GM18870 (cell line): ENCODE data around the gene BNC2.

Source experiments
- ATAC-seq: cut with Tn5 transposase; IDR thresholded peaks from one replicate; pipeline ENCODE4 v1.9.1; 2021; ENCODE audit warnings: moderate library complexity; ENCODE audit not compliant: unreplicated experiment

BNC2 gene

DNA sequence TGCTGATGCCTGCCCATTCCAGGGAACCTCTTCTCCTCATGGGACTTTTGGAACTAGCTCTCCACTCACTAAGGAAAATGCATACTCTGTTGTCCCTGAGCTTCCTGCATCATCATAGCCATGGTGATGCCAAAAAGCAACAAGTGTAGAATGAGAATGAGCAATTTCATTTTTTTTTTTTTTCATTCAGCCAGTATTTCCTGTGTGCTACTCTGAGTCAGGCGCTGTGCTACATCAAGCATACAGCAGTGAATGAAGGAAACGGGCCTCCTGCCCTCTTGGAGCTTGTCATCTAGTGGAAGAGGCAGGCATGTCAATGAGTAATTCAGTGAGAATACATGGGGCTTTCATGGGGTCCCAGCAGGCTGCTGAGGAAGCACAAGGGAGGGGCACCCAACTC, 483.1 kb downstream of the BNC2 start:
- no peak for ATAC-seq

- ATAC-seq, result no peak
Measured at GRCh38 chr9:16386827-16387077, 483.7 kb downstream of the BNC2 start.

- ATAC-seq, result no peak
Measured at GRCh38 chr9:16386007-16386826, 484.3 kb downstream of the BNC2 start.

DNA sequence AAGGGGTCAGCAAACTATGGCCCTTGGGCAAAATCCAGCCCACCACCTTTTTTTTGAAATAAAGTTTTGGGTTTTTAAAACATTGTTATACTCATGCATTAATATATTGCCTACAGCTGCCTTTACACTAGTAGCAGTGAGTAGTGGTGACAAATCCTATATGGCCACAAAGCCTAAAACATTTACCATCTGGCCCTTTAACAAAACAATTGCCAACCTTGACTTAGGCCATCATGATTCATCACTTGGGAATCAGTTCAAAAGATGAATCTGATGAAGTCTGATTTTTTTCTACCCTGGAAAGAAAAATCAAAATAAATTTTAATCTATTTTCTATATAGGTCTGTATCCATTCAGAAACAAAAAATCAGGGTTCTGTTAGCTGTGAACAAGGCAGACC, 484.9 kb downstream of the BNC2 start:
- ATAC-seq, result no peak

GRCh38 chr9:16384993-16385392, 485.5 kb downstream of the BNC2 start:
- no peak for ATAC-seq

GRCh38 chr9:16377311-16377710, 493.2 kb downstream of the BNC2 start:
- no peak for ATAC-seq

GRCh38 chr9:16371306-16371705, 499.2 kb downstream of the BNC2 start:
- ATAC-seq, result no peak

- ATAC-seq, result no peak
Measured at GRCh38 chr9:16370647-16371046, 499.8 kb downstream of the BNC2 start.

GRCh38 chr9:16369427-16369826, 501.0 kb downstream of the BNC2 start:
- ATAC-seq, result no peak

GRCh38 chr9:16368237-16369087, 502.0 kb downstream of the BNC2 start:
- ATAC-seq, result no peak

DNA sequence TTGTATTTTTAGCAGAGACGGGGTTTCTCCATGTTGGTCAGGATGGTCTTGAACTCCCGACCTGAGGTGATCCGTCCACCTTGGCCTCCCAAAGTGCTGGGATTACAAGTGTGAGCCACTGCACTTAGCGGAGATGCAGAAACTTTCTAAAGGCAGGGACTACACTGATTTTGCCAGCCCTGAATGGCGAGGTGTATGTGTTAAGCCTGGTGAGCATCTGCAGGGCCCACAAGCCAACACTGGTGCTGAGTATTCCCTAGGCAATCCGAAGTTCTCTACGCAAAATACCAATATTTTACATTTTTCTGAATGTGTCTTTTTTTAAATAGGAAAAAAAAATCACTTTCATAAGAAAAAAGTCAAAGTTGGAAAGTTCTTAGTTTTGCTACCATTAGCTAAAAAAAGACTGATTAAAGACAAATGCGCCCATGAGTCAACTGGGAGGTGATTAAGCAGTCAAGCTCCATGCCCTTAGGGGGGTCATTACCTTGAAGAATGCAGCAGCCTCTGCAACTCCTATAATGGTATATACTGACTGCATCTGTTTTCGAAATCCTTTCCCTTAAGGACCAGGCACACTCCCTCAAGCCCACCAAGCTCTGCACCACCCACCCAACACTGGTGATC, 502.8 kb downstream of the BNC2 start:
- no peak for ATAC-seq

GRCh38 chr9:16364347-16364746, 506.1 kb downstream of the BNC2 start:
- ATAC-seq, result no peak

DNA sequence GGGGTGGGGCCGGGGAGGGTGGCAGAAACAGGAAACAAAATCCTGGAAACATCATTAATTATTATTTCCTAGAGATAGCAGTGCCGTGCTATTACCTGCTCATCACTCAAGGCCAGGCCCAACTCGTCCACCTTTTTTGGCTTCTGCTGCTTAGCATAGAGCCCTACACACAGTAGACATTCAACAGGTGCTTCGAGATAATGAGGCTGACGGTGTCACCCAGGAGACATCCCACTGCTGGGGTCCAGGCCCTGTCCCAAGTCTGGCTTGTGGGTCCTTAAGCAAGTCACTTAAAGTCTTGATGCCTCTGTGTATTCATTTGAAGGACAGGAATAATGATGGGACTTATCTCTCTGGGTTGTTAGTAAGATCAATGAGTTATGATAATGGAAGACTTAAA, 506.6 kb downstream of the BNC2 start:
- ATAC-seq, result no peak

DNA sequence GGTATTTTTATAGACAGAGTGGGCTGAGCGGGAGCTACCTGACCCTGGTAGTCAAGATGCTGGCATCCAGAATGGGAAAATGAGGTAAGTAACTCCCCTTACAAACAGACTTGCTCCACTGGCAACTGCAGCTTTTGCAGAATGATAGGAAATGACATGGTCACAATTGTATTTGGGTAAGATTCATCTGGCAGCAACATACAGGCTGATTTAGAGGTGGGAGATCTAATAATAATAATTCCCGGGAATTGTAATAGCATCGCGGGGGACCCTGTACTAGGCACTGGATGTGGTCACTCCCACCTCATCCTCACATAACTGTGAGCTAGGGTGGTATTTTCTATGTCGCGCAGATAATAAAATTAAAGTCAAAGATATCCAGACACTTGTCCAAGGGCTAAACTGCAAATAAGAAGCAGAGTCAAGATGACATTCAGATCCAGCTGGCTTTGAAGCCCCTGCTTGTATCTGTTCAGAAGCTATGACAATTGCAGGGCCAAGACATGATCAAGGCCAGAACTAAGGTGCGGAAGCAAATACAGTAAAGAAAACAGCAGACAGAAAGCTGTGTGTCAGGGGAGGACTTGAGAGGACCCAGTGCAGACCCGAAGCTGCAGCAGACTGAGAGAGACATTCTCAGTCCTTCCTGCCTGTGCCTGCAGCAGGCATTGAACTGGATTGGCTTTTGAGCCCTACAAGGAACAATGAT, 507.2 kb downstream of the BNC2 start:
- no peak for ATAC-seq

DNA sequence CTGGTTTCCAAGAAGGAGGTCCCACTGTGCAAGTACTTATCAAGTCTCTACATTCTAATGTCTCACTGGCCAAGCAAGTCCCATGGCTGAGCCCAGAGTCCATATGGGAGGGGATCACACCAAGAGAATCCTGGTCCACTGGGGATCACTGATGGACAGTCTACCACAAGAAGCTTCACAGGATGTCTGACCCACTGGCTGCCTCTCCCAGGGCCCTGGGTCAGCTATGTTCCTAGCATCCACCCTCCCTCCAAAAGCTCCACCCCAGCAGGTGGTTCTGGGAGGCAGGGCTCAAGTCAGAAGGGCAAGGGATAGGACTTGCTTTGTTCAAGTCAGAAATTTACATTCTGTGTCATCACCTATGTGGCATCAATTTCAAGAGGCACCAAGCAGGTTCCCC, 508.5 kb downstream of the BNC2 start:
- no peak for ATAC-seq

DNA sequence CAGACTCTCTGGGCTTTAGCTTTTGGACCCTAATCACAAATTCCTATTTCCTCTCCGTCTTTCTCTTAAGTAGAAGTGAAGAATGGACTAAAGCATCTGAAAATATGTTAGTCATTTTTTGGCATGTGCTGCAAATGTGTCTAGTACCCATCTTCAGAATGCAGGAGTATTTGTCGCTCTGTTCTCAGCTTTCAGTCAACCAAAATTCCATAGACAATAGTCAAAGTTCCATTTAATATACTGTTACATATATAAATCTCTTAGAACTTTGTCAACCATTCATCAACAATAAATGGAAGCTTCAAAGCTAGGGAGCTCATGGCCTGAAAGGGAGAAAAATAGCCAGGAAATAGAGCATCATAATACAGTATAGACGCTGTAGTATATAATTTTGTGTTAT, 509.4 kb downstream of the BNC2 start:
- ATAC-seq, result no peak

DNA sequence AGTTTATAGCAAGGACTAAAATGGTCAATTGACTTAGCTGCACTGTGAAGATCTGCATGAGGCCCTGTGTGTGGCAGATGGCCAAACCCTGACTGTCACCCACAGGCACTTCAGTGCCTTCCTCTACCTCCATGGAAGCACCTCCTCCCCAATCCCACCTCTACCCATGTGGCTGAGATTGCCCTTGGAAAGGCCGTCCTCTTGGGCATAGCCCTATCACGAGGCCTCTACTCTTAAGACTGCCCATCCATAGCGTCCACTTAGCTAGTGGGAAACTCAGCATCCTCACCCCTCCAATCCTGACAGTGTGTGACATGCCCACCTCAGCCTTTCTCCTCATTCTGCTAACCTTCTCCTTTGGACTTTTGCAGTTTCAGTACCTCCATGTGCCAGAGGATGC, 510.2 kb downstream of the BNC2 start:
- no peak for ATAC-seq
